Activated T-cell treated with anti-CD3 and anti-CD28 coated beads, Interleukin-2, amount 50 U/mL, for 1 hour (primary cell): ENCODE results near the gene HAUS7.

Source experiments
- DNase-seq: peaks from one replicate; pipeline ENCODE4 v3.0.0-alpha.2; 2020

HAUS7 gene

DNA sequence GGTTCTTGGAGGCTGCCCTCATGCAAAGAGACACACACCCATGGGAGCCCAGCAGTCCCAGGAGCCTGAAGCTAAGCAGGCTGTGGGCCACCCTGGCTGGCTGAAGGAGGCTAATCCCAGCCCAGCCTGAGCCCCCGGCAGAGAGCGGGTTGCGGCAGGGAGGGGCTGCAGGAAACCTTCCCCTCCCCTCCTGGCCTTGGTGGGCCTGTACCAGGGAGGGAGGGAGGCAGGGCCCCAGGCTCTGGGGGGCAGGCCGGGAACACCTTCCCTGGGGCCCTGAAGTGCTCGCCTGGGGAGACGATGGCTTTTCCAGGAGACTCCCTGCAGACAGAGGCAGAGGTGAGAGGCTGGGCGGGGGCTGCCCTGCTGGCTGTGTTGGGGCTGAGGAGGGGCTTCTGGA, 28.1 kb upstream of the HAUS7 start:
- no peak for DNase-seq

DNA sequence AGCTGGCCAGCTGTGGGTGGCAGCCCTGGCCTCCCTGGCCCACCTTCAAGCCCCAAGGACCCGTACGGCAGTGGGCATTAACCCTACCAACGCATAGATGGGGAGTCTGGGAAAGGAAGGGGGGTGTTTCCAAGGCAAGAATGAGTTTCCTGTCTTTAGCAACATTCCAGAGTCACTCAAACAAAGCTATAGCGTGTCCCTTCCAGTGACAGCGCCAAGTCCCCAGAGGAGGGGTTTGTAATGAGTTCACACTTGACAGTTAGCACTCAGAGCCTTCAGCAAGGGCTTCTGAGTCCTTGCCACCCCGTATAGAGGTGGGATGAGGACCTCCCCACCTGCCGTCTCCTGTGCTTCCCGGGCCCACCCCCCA, 26.2 kb upstream of the HAUS7 start:
- DNase-seq: no peak

DNA sequence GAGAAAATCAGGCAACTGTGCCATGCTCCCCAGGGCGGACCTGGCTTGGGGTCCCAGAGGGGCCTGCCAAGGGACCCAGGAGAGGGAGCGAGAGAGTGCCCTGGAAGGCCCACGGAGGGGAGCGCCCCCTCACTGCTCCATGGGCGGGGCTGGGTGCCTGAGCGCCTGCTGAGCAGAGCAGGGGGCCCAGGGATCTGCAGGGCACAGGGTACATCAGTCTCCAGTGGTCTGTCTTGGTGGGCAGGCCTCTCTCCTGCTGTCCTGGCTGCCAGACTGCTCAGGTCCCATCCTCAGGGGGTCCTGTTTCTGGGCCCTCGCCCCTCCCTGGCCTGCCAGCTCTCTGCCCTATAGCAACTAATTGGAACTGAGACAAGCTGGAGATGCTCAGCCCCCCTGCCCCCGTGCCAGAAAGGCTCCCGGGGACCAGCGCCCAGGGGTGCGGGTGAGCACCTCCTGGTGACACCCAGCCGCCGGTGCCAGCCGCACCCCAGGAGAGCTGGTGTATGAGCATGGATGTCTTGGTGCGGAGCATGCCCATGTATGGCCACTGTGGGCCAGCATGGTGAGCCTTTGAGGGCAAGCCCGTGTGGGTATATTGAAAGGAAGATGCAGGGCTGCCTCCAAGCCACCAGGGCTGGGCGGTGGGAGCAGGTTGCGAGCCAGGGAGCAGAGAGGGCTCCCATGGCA, 25.7 kb upstream of the HAUS7 start:
- no peak for DNase-seq

DNA sequence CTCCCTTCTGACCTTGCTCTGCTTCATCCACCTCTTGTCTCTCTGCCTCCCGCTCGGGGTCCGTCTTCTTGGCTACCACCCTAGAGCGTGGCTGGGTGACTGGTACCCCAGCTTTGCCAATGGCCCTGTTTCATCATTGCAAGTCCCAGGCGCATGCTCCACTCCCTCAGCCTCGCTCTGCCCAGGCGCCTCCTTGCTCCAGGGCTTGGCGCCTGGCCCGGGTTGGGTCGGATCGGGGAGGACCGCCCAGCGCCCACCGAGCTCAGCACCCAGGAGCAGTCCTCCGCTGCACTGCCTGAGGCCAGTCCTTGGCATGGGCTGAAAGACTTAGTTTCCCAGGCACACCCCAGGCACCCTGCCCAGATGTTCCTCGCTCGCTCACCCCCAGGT, 25.0 kb upstream of the HAUS7 start:
- DNase-seq: no peak

DNA sequence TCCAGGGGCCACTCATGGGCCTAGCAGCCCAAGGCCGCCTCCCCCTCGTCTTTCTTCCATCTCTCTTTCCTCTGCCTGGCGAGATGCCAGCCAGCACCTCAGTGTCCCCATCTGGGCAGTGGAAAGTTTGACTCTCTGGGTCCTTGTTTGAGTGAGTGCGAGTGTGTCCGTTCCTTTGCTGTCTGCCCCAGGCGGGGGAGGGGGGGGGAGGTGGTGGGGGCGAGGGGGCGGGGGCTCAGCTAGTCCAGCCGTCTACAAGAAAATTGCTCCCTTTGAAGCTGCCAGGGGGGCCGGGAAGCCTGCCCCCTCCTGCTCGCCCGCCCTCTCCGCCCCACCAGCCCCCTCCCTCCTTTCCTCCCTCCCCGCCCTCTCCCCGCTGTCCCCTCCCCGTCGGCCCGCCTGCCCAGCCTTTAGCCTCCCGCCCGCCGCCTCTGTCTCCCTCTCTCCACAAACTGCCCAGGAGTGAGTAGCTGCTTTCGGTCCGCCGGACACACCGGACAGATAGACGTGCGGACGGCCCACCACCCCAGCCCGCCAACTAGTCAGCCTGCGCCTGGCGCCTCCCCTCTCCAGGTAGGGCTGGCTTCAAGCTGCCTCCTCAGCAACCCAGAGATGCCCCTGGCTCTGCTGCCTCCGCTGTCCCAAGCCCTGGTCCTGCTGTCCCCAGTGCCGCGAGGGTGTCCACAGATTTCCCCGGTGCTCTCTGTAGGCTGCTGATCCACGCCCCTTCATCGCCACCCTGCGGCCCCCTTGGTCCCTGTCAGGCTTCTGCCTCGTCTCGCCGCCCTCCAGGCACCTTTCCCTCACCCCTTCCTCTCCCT, 24.4 kb upstream of the HAUS7 start, which contains the start of gene BGN:
Gene BGN (plus strand): TSS at position 440 of the 821 bp plus-strand sequence. CDS start 9,652 bp downstream, outside the sequence.
- DNase-seq: no peak

DNA sequence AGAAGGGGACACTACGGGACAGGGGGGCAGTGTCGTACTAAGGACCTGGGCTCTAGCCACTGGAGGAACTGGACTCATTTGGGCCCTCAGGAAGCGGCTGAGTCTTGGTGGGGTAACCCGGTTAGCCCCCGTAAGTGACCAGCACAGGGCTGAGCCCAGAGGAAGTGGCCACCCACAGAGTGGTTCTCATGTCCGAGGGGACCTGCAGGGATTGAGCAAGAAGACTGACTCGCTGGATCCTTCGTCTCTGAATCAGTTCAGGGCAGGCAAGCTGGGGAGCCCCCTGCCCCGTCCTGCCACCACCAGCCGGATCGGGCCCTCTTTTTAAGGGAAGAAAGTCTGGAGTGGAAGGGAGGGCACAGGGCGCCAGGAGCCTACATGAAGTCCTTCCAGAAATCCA, 23.7 kb upstream of the HAUS7 start:
- no peak for DNase-seq

DNA sequence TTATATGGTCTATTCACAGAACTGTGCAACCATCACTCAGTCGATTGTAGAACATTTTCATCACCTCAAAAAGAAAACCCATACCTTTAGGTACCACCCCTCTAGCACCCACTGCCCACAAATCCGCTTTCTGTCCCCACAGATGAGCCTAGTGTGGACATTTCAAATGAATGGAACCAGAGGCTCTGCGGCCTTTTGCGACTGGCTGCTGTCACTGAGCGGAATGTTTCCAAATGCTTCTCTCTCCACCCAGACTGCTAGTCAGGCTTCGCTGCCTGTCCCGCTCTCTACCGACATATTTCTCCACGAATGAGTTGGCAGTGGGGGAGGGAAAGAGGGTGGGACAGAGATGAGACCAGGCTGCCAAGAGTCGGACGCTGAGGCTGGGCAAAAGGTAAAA, 22.7 kb upstream of the HAUS7 start:
- DNase-seq: no peak

DNA sequence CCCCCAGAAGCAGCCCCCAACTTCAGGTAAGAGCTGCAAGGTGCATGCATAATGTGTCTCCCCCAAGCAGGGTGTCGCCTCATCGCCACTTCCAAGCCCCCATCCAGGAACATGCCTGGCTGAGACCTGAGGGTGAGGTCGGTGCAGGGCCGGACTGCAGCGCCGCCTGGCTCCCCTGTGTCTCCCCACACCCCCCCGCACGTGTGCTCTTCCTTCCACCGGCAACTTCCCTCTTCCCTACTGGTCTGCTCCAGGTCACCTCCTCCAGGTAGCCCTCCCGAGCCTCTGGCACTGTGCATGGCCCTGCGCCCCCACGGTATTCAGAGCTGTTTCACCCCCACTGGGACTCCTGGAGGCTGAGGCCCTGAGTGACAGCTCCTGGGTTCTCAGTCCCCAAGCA, 22.2 kb upstream of the HAUS7 start:
- no peak for DNase-seq

DNA sequence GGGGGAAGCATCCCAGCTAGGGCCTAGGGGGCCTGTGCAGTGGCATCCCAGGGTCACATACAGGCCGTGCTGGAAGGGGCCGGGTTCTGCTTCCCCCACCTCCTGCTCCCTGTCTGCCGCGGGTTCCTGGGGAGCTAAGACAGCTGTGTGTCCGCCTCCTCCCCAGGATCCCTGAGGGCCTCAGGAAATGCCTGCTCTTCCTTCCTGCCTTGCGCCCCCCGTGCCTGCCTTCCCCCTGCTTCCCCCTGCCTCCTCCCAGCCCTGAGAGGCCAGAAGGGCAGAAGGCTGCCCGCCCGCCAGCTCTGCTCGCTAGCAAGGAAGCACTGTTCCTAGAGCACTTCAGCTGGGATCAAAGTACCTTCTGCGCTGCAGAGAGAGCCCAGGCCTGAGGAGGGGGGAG, 21.5 kb upstream of the HAUS7 start:
- DNase-seq: no peak

DNA sequence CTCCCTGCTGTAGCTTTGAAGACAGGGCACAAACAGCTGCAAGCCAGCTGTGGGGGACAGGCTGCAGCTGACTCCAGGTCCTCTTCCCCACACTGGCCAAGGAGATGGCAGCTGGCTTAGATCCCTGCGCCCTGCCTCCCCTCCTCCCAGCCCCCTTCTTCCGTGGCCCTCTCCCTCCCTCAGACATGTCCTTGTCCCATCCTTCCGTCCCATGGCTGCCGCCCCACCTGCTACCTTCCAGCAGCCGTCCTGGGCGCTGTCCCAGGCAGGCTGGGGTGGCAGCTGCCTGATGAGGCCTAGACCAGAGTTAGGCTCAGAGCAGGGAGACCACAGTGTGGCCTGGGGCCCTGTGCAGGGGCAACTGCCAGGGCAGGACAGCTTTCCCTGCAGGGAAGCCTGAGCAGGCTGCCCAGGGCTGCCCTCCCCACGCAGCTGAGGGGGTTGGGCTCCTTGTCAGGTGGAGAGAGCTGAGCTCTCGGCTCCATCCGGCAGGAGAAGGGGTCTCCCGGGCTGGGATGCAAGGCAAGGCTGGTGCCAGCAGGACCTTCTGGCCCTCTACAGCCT, 21.1 kb upstream of the HAUS7 start:
- DNase-seq: no peak

DNA sequence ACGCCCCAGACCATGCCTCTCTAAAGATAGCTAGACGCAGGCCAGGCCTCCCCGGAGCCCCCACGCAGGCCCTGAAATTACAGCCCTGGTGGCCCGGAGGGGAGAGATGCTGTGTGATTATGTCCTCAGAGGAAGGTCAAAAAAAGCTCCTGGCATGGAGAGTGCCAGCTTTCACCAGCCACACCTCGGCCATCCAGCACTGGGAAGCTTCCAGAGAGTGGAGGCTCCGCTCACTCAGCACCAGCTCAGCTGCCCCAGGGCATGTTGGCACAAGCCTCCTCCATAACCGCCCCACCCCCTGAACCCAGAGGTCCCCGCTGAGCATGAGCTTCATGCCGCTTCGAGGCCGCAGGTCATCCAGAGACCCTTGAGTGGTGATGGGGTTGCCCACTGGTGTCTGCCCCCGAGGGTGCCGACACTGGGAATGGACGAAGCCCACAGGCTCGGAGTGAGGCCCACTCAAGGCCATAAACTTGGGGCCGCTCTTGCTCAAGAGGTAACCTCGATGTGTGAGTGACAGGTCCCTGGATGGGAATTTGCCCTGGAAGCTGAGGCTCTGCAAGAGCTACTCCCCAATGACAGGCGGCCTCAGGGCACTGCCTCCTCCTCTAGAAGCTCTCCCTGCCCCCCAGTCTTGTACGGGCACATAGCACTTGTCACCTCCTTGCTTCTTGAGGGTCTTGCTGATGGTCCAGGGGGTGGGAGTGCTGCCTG, 20.0 kb upstream of the HAUS7 start:
- no peak for DNase-seq

DNA sequence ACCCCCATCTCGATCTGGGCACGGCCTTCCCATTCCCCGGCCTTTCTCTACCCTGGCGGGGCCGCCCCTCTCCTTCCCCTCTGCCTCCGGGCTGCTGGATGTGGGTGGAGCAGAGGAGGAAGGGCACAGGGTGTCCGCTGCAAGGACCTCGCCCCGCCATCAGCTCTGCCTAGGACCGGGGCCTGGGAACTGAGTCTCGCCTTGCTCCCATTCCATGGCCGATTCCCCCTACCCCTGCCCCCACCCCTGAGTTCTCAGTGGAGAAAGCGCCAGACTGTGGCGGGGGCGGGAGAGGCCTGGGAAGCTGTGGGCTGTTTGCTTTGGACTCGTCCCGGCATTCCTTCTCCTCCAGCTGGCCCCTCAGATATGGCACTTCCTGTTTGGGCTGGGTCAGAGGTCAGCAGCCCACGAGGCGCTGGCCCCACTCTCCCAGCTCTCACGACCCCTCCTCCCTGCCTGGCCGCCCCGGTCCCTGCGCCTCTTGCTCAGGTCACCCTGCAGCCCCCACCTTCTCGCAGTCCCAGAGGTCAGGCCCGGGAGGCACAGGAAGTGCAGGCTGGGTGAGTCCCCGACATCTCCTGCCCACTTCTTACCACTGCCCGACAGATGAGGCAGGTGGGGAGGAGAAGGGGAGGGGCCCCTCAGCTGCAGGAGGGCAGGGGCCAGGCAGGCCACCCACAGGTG, 18.0 kb upstream of the HAUS7 start:
- DNase-seq: no peak

DNA sequence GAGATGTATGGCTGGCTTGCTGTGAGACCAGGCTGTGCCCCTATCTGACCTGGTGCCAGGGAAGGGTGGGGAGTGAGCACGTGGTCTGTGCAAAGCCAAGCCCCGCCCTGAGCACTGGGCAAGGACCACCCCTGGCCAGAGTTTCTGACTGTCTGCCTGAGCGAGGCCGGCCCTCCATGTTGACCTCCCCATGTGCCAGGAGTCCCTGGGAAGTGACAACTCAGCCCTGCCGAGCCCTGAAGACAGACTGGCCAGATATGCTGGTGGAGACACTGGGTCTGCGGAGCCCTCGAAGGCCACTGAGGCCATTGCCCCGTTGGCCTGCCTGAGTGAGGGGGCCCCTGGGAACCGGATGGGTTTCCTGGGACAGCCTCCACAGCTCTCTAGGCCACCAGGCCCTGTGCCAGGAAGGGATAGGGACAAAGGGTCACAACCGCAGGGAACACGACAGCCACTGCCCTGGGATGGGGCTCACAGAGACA, 17.3 kb upstream of the HAUS7 start:
- no peak for DNase-seq

DNA sequence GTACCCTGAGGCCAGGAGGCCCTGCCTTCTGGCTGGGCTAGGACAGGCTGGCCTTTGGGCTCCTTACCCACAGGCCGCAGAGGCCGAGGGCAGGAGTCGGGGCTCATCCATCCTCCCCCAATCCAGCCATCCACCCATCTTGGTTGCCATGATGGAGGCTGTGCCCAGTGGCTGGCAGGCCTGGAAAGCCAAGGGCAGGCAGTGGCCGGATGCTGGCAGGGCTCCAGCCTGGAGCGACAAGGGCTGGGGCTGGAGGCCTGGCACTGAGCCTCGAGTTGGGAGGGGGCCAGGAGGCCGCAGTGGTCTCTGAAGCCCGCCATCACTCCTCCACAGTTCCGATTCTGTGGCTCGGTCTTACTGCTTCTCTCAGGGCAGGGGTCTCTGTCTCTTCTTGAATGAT, 15.8 kb upstream of the HAUS7 start:
- no peak for DNase-seq

DNA sequence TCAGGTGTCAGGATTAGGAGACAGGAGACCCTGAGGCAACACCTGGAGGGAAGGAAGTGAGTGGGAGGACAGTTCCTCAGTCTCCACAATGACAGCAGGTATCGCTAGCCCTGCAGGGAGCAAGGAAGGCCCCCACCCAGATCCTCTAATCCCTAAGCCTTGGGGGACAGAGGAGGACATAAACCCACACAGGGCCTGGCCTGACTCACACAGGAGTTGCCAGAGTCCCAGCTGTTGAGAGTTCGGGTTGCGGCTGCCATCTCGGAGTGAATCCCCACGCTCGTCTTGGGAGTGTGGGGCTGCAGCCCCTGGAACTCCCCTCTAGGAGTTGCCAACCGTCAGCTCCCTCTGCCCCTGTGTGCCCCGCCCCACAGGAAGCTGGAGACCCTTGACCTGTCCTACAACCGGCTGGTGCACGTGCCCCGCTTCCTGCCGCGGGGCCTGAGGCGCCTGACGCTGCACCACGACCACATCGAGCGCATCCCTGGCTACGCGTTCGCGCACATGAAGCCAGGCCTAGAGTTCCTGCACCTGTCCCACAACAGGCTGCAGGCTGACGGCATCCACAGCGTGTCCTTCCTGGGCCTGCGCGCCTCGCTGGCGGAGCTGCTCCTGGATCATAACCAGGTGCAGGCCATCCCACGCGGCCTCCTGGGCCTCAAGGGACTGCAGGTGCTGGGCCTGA, 15.2 kb upstream of the HAUS7 start:
- no peak for DNase-seq

DNA sequence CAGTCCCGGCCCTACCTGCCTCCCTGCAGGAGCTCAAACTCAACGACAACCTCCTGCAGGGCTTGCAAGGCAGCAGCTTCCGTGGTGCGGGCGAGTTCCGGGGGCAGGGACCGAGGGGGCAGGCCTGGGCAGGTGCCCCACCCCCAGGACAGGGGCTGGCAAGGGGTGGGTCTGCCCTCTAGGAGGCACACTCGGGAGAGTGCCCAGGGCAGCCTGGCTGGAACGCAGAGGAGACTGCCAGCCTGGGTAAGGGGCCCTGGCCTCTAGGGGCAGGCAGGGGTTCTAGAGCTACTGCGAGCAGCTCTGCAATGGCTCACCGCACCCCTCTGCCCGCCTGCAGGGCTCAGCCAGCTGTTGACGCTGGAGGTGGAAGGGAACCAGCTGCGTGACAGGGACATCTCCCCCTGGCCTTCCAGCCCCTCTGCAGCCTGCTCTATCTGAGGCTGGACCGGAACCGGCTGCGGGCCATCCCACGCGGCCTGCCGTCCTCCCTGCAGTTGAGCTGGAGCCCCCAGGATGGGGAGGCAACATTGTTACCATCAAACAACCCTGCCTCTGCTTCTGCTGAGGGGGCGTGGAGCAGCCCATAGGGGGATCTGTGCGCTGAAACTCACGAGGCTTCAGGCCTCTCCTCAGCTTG, 12.1 kb upstream of the HAUS7 start:
- no peak for DNase-seq

DNA sequence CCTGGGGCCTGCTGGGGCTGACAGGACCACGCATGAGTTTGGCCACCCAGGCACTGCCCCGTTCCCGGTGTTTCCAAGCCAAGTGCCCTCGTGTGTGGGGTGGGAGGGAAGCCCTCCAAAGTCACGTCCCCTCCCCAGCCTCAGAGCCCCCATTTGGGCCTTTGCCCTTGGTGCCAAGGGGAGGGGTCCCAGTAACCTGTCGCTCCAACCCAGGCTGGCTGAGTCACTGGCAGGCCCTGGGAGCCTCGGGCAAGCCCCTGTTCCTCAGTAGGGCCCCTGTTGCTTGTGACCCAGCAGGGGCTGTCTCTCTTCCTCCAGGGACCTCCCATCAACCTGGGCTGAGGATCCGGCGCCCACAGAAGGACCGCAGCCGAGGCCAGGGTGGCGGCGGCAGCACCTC, 10.7 kb upstream of the HAUS7 start:
- DNase-seq: no peak

DNA sequence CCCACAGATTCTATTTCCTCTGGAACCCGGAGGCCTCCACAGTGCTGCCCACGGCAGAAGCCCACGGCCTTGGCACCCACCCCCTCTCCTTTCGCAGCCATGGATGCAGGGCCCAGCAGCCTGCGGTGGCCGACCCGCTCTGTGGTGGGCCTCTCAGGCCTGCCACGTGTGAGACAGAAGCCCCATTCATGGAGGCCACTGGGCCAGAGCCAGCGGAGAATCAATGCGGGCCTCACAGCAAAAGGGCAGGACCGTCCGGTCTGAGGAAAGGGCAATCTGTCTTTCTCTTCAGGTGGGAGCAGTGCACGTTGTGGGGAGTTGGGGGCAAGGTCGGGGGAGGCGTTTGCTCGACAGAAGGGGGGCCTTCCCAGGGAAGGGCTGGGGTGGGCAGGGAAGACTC, 8.4 kb upstream of the HAUS7 start:
- no peak for DNase-seq

DNA sequence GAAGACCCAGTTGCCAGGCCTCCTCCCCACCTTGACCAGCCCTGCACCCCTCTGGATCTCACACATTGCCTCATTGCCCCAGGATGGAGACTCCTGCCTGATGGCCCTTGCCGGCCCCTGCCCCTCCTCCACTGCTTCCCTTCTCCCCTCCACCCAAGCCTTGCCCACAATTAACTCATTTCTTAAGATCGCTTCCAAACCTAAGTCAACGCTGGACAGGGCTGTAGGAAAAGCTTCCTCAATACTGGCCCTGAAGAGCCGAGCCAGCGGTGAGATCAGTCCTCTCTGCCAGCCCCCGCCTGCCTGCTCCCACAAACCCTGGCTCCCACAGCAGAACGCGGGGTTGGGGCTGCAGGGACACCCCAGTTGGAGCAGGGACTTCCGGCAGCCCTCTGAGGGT, 7.5 kb upstream of the HAUS7 start:
- no peak for DNase-seq

DNA sequence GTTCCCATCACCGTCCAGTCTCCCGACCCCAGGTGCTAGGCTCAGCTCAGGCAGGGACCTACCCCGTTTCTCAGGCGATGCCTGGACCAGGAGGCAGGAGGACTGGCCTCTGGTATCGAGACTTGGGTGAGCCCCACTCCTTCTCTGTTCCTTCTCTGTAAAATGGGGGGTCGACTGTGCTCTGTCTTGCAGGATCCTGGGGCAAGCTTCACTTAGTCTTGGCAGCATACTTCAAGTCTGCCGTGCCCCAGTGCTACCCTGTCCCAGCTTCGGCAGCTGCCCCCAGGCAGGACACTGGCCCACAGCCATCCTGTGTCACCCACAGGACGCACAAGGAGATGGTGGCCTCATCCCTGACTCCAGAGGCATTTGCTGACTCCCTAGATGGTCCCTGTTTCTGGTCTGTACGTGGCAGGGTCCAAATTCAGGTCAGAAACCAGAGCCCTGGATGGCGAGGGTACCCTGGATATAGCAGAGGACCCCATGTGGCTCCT, 7.0 kb upstream of the HAUS7 start:
- no peak for DNase-seq

DNA sequence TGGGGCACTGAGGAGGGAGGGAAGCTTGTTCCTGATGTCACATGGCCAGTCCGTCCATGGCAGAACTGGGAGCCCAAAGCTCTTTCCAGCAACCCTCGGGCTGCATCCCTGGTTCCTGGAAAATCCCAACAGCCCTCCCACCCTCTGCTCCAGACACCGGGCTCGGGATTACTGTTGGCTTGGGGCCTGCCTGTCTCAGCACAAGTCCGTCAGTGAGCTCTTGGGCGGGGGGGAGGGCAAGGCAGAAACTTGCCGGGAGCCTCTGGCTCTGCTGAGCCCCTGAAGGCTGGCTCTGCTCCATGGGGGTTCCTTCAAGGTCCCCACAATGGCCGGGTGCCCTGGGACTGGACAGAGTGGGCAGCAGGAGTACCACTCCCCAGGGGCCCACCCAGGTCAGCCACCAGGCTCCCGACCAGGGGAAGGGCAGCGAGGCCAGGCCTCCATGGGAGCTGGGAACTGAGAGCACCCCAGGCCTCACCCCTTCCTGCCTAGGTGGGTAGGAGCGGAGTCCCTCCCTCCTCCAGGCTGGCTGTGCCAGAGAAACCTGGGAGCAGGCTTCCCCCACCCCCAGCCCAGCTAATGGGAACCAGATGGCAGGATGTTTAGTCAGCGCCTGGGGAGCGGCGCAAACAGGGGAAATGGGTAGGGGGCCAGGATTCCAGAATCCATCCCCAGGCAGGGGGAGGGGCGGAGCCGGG, 6.4 kb upstream of the HAUS7 start:
- DNase-seq: no peak
